ENCODE measurements around the gene GALK1. TPM values are rescaled to one million over a fixed set of nuclear protein-coding genes. Genes with fewer than 3 reads are reported as not detected.

Gene GALK1
- total RNA-seq, 1 experiment from 2014 or later: 35.8 TPM

- no TSS peak for BruUV-seq (replicated peaks)
- CTCF ChIA-PET: no interaction called here
- H3K27ac ChIP-seq (ENCODE audit: low read length): no peak overlapping the region
- no peaks in the 10 kb centered on the region for H3K36me3 ChIP-seq (ENCODE audit: control insufficient read depth, insufficient read depth, low read length)
- no peak for ATAC-seq
- H3K4me3 ChIP-seq (ENCODE audit: low read depth in 2 of 2, low read length in 2 of 2): no peak overlapping the region; a peak in 1 of 4 replicates
- intact Hi-C loops (cut with micrococcal nuclease; ENCODE audit: unreplicated experiment): no loop called here
- H3K4me1 ChIP-seq (ENCODE audit: control insufficient read depth, insufficient read depth, low read length): peaks cover 11% of the 10 kb centered on the region
- TF ChIP-seq, protein P1, sequence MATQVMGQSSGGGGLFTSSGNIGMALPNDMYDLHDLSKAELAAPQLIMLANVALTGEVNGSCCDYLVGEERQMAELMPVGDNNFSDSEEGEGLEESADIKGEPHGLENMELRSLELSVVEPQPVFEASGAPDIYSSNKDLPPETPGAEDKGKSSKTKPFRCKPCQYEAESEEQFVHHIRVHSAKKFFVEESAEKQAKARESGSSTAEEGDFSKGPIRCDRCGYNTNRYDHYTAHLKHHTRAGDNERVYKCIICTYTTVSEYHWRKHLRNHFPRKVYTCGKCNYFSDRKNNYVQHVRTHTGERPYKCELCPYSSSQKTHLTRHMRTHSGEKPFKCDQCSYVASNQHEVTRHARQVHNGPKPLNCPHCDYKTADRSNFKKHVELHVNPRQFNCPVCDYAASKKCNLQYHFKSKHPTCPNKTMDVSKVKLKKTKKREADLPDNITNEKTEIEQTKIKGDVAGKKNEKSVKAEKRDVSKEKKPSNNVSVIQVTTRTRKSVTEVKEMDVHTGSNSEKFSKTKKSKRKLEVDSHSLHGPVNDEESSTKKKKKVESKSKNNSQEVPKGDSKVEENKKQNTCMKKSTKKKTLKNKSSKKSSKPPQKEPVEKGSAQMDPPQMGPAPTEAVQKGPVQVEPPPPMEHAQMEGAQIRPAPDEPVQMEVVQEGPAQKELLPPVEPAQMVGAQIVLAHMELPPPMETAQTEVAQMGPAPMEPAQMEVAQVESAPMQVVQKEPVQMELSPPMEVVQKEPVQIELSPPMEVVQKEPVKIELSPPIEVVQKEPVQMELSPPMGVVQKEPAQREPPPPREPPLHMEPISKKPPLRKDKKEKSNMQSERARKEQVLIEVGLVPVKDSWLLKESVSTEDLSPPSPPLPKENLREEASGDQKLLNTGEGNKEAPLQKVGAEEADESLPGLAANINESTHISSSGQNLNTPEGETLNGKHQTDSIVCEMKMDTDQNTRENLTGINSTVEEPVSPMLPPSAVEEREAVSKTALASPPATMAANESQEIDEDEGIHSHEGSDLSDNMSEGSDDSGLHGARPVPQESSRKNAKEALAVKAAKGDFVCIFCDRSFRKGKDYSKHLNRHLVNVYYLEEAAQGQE (IDR thresholded peaks at IDR 0.05; ENCODE audit: insufficient read depth in 1 of 2, low read depth in 2 of 2, low read length in 1 of 2): no peak
- TF ChIP-seq POLR2AphosphoS5 (IDR thresholded peaks at IDR 0.05; ENCODE audit: low read depth, low read length) (no peak), CTCF (IDR thresholded peaks at IDR 0.05) (no peak), TCF7L2 (IDR thresholded peaks at IDR 0.05; ENCODE audit: low read depth, low read length) (no peak), SIN3A (IDR thresholded peaks at IDR 0.05; ENCODE audit: borderline replicate concordance, insufficient read depth, low read depth, low read length) (no peak)
- in situ Hi-C loops (cut with HindIII; ENCODE audit: low pct_unique_long_range_greater_than_20kb, low sequenced_read_pairs): no loop called here
- POLR2A ChIA-PET: interaction anchor here (1.2 kb wide), 1 partner anchor 27 kb away, joined by 3 read pairs; no protein-coding TSS in a partner anchor
- H3K9me3 ChIP-seq (ENCODE audit: control insufficient read depth, insufficient read depth, low read depth, low read length): no peaks in the 10 kb centered on the region
- no peaks in the 10 kb centered on the region for H3K27me3 ChIP-seq (ENCODE audit: control insufficient read depth, insufficient read depth, low read length)
- DNase-seq (ENCODE audit: low read depth, low spot score): no peak
Measured at GRCh38 chr17:75752802-75753513, 12.0 kb downstream of the GALK1 start.

GRCh38 chr17:75752405-75752709 is 12.6 kb downstream of the GALK1 start:
- Histone ChIP-seq H3K27ac (ENCODE audit: low read length) (no peak overlapping the region), H3K4me3 (ENCODE audit: low read depth in 2 of 2, low read length in 2 of 2) (no peak overlapping the region), H3K9me3 (ENCODE audit: control insufficient read depth, insufficient read depth, low read depth, low read length) (no peaks in the 10 kb centered on the region), H3K27me3 (ENCODE audit: control insufficient read depth, insufficient read depth, low read length) (no peaks in the 10 kb centered on the region), H3K4me1 (ENCODE audit: control insufficient read depth, insufficient read depth, low read length) (peaks cover 11% of the 10 kb centered on the region), H3K36me3 (ENCODE audit: control insufficient read depth, insufficient read depth, low read length) (no peaks in the 10 kb centered on the region)
- TF ChIP-seq SIN3A (IDR thresholded peaks at IDR 0.05; ENCODE audit: borderline replicate concordance, insufficient read depth, low read depth, low read length) (no peak), POLR2AphosphoS5 (IDR thresholded peaks at IDR 0.05; ENCODE audit: low read depth, low read length) (no peak), TCF7L2 (IDR thresholded peaks at IDR 0.05; ENCODE audit: low read depth, low read length) (no peak), CTCF (IDR thresholded peaks at IDR 0.05) (no peak)
- TF ChIP-seq, protein P1 (IDR thresholded peaks at IDR 0.05; ENCODE audit: insufficient read depth in 1 of 2, low read depth in 2 of 2, low read length in 1 of 2): no peak
- intact Hi-C loops (cut with micrococcal nuclease; ENCODE audit: unreplicated experiment) (no loop called here), in situ Hi-C loops (cut with HindIII; ENCODE audit: low pct_unique_long_range_greater_than_20kb, low sequenced_read_pairs) (no loop called here)
- no TSS peak for BruUV-seq (replicated peaks)
- no peak for ATAC-seq
- CTCF ChIA-PET: interaction anchor here (0.6 kb wide), 1 partner anchor 788 kb away, joined by 4 read pairs; the partner anchor contains the start of gene PRCD
- POLR2A ChIA-PET: interaction anchor here (1.2 kb wide), 1 partner anchor 28 kb away, joined by 3 read pairs; no protein-coding TSS in a partner anchor
- DNase-seq (ENCODE audit: low read depth, low spot score): no peak

All from Panc1 (cell line).